Parathyroid adenoma (tissue), 2 donors: ENCODE measurements around the gene ANKRD22.

Source experiments
- H2AFZ ChIP-seq: fragments of 300-600 bp; sonication (generic); one replicate; pipeline ENCODE4 v1.7.0; 2017; ENCODE audit warnings: antibody characterized with exemption, mild to moderate bottlenecking
- H3K27ac ChIP-seq: fragments of 300-600 bp; sonication (generic); one replicate; pipeline ENCODE4 v1.7.0; 2017
- H3K27me3 ChIP-seq: fragments of 300-600 bp; sonication (generic); one replicate; pipeline ENCODE4 v1.7.0; 2017; ENCODE audit warnings: low read length; ENCODE audit not compliant: control insufficient read depth, insufficient read depth
- H3K36me3 ChIP-seq: fragments of 300-600 bp; sonication (generic); one replicate; pipeline ENCODE4 v1.7.0; 2017; ENCODE audit warnings: low read length; ENCODE audit not compliant: control insufficient read depth, insufficient read depth
- H3K4me1 ChIP-seq: fragments of 300-600 bp; sonication (generic); one replicate; pipeline ENCODE4 v1.7.0; 2017; ENCODE audit warnings: control low read depth
- H3K4me2 ChIP-seq: fragments of 300-600 bp; sonication (generic); one replicate; pipeline ENCODE4 v1.7.0; 2017; ENCODE audit warnings: low read length
- H3K4me3 ChIP-seq: fragments of 300-600 bp; sonication (generic); one replicate; pipeline ENCODE4 v1.7.0; 2017; ENCODE audit warnings: low read depth, low read length
- H3K79me2 ChIP-seq: fragments of 300-600 bp; sonication (generic); one replicate; pipeline ENCODE4 v1.7.0; 2017; ENCODE audit warnings: control low read depth
- H3K9ac ChIP-seq: fragments of 300-600 bp; sonication (generic); one replicate; pipeline ENCODE4 v1.7.0; 2017; ENCODE audit warnings: mild to moderate bottlenecking
- H3K9me3 ChIP-seq: fragments of 300-600 bp; sonication (generic); one replicate; pipeline ENCODE4 v1.7.0; 2017; ENCODE audit warnings: low read length; ENCODE audit not compliant: control insufficient read depth
- TF ChIP-seq, protein P1 (sequence below): fragments of 300-600 bp; sonication (generic); IDR thresholded peaks from one replicate; pipeline ENCODE4 v1.7.0; 2017; ENCODE audit warnings: antibody characterized with exemption, mild to moderate bottlenecking
- donor health status: primary hyperparathyroidism.

ANKRD22 gene

DNA sequence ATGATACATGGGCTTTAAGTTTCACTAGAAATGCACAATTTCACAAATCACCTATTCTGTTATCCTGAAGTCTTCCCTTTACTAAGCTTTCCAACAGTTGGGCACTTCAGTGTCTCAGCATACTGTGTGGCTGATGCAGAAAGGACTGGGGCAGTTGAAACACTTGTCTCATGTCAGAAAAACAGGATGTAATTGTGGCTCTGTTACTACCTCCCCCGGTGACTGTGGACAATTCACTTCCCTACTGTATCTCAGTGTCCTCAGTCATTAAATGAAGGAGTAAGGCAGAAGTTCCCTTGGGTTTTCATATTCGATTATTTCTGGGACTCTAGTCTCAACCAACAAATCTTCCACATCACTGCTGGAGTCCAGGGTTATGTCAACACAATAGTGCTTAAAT lies 17.9 kb downstream of the ANKRD22 start:
- TF ChIP-seq, protein P1, sequence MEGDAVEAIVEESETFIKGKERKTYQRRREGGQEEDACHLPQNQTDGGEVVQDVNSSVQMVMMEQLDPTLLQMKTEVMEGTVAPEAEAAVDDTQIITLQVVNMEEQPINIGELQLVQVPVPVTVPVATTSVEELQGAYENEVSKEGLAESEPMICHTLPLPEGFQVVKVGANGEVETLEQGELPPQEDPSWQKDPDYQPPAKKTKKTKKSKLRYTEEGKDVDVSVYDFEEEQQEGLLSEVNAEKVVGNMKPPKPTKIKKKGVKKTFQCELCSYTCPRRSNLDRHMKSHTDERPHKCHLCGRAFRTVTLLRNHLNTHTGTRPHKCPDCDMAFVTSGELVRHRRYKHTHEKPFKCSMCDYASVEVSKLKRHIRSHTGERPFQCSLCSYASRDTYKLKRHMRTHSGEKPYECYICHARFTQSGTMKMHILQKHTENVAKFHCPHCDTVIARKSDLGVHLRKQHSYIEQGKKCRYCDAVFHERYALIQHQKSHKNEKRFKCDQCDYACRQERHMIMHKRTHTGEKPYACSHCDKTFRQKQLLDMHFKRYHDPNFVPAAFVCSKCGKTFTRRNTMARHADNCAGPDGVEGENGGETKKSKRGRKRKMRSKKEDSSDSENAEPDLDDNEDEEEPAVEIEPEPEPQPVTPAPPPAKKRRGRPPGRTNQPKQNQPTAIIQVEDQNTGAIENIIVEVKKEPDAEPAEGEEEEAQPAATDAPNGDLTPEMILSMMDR, result no peak
- H3K36me3 ChIP-seq, result no peaks in the 10 kb centered on the region
- H3K79me2 ChIP-seq, result no peaks in the 10 kb centered on the region
- no peaks in the 10 kb centered on the region for H3K27me3 ChIP-seq
- no peak overlapping the region for H2AFZ ChIP-seq
- H3K27ac ChIP-seq, result no peak overlapping the region
- no peak overlapping the region for H3K9ac ChIP-seq
- H3K4me1 ChIP-seq, result no peaks in the 10 kb centered on the region
- no peak overlapping the region for H3K4me2 ChIP-seq
- no peaks in the 10 kb centered on the region for H3K9me3 ChIP-seq
- H3K4me3 ChIP-seq, result no peak overlapping the region

DNA sequence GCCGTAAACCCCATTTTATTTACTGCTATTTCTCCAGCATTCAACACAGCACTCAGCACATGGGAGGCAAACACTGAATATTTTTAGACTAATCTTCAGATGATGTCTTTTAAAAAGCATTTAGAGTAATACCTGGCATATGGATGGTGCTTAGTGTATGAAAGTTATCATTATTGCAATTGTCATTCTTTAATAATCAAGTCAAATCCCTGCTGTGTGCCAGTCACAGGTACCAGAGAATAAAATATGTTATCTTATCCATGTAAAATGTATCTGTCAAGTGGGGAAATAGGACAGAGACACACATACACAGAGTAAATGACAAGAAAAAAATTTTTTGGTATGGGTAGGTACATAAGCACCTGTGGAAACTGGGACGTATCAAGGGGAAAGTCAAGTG lies 18.5 kb downstream of the ANKRD22 start:
- Histone ChIP-seq H3K27ac (no peak overlapping the region), H3K27me3 (no peaks in the 10 kb centered on the region), H3K79me2 (no peaks in the 10 kb centered on the region), H3K36me3 (no peaks in the 10 kb centered on the region), H3K4me1 (no peaks in the 10 kb centered on the region), H3K4me2 (no peak overlapping the region), H3K4me3 (no peak overlapping the region), H3K9me3 (no peaks in the 10 kb centered on the region), H2AFZ (no peak overlapping the region), H3K9ac (no peak overlapping the region)
- TF ChIP-seq, protein P1, result no peak

- Histone ChIP-seq H3K27me3 (no peaks in the 10 kb centered on the region), H3K27ac (no peak overlapping the region), H3K79me2 (no peaks in the 10 kb centered on the region), H2AFZ (no peak overlapping the region), H3K36me3 (no peaks in the 10 kb centered on the region), H3K4me2 (no peak overlapping the region), H3K4me1 (no peaks in the 10 kb centered on the region), H3K4me3 (no peak overlapping the region), H3K9me3 (no peaks in the 10 kb centered on the region), H3K9ac (no peak overlapping the region)
- TF ChIP-seq, protein P1, result no peak
Observed at GRCh38 chr10:88832376-88832775, 19.3 kb downstream of the ANKRD22 start.

GRCh38 chr10:88831709-88832108 lies 19.9 kb downstream of the ANKRD22 start:
- Histone ChIP-seq H3K4me2 (no peak overlapping the region), H3K27me3 (no peaks in the 10 kb centered on the region), H3K9me3 (no peaks in the 10 kb centered on the region), H3K9ac (no peak overlapping the region), H3K4me3 (no peak overlapping the region), H3K27ac (no peak overlapping the region), H3K36me3 (no peaks in the 10 kb centered on the region), H3K79me2 (no peaks in the 10 kb centered on the region), H3K4me1 (no peaks in the 10 kb centered on the region), H2AFZ (no peak overlapping the region)
- TF ChIP-seq, protein P1, result no peak

- H3K4me3 ChIP-seq, result no peak overlapping the region
- H3K4me2 ChIP-seq, result no peak overlapping the region
- H3K27ac ChIP-seq, result no peak overlapping the region
- no peaks in the 10 kb centered on the region for H3K36me3 ChIP-seq
- no peaks in the 10 kb centered on the region for H3K9me3 ChIP-seq
- H3K79me2 ChIP-seq, result no peaks in the 10 kb centered on the region
- no peak overlapping the region for H3K9ac ChIP-seq
- TF ChIP-seq, protein P1, result no peak
- H3K27me3 ChIP-seq, result no peaks in the 10 kb centered on the region
- no peaks in the 10 kb centered on the region for H3K4me1 ChIP-seq
- no peak overlapping the region for H2AFZ ChIP-seq
Observed at GRCh38 chr10:88830643-88831268, 20.9 kb downstream of the ANKRD22 start.
